ENCODE measurements around the gene KY. TPM values are rescaled to one million over a fixed set of nuclear protein-coding genes. Genes with fewer than 3 reads are reported as not detected.

The KY gene
- total and polyA plus RNA-seq, 2 experiments from 2014 or later = not detected

DNA sequence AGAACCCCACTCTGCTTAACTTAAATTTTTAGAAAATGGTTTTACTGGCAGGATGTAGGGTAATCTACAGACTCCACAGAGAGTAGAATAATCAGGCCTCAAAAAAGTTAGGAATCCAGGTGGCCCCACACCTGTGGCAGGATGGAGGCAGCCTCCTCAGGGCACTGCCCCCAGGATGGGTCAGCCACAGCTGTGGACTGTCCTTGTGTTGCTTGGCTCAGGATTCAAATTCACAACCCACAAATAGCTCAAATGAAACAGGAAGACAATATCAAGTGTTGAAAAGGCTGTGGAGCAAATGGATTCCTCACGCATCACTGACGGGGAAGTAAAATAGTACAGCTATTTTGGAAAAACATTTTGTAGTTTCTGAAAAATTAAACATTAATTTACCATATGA is 36.8 kb upstream of the KY start (continued):
- TF ChIP-seq, protein P1, sequence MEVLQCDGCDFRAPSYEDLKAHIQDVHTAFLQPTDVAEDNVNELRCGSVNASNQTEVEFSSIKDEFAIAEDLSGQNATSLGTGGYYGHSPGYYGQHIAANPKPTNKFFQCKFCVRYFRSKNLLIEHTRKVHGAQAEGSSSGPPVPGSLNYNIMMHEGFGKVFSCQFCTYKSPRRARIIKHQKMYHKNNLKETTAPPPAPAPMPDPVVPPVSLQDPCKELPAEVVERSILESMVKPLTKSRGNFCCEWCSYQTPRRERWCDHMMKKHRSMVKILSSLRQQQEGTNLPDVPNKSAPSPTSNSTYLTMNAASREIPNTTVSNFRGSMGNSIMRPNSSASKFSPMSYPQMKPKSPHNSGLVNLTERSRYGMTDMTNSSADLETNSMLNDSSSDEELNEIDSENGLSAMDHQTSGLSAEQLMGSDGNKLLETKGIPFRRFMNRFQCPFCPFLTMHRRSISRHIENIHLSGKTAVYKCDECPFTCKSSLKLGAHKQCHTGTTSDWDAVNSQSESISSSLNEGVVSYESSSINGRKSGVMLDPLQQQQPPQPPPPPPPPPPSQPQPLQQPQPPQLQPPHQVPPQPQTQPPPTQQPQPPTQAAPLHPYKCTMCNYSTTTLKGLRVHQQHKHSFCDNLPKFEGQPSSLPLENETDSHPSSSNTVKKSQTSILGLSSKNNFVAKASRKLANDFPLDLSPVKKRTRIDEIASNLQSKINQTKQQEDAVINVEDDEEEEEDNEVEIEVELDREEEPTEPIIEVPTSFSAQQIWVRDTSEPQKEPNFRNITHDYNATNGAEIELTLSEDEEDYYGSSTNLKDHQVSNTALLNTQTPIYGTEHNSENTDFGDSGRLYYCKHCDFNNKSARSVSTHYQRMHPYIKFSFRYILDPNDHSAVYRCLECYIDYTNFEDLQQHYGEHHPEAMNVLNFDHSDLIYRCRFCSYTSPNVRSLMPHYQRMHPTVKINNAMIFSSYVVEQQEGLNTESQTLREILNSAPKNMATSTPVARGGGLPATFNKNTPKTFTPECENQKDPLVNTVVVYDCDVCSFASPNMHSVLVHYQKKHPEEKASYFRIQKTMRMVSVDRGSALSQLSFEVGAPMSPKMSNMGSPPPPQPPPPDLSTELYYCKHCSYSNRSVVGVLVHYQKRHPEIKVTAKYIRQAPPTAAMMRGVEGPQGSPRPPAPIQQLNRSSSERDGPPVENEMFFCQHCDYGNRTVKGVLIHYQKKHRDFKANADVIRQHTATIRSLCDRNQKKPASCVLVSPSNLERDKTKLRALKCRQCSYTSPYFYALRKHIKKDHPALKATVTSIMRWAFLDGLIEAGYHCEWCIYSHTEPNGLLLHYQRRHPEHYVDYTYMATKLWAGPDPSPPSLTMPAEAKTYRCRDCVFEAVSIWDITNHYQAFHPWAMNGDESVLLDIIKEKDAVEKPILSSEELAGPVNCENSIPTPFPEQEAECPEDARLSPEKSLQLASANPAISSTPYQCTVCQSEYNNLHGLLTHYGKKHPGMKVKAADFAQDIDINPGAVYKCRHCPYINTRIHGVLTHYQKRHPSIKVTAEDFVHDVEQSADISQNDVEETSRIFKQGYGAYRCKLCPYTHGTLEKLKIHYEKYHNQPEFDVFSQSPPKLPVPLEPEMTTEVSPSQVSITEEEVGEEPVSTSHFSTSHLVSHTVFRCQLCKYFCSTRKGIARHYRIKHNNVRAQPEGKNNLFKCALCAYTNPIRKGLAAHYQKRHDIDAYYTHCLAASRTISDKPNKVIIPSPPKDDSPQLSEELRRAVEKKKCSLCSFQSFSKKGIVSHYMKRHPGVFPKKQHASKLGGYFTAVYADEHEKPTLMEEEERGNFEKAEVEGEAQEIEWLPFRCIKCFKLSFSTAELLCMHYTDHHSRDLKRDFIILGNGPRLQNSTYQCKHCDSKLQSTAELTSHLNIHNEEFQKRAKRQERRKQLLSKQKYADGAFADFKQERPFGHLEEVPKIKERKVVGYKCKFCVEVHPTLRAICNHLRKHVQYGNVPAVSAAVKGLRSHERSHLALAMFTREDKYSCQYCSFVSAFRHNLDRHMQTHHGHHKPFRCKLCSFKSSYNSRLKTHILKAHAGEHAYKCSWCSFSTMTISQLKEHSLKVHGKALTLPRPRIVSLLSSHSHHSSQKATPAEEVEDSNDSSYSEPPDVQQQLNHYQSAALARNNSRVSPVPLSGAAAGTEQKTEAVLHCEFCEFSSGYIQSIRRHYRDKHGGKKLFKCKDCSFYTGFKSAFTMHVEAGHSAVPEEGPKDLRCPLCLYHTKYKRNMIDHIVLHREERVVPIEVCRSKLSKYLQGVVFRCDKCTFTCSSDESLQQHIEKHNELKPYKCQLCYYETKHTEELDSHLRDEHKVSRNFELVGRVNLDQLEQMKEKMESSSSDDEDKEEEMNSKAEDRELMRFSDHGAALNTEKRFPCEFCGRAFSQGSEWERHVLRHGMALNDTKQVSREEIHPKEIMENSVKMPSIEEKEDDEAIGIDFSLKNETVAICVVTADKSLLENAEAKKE (CRISPR knock-in tag; IDR thresholded peaks at IDR 0.05) = no peak
- TF ChIP-seq EZH2 (IDR thresholded peaks at IDR 0.05; ENCODE audit: low read depth, unreplicated experiment) = no peak
- TF ChIP-seq, protein P2, sequence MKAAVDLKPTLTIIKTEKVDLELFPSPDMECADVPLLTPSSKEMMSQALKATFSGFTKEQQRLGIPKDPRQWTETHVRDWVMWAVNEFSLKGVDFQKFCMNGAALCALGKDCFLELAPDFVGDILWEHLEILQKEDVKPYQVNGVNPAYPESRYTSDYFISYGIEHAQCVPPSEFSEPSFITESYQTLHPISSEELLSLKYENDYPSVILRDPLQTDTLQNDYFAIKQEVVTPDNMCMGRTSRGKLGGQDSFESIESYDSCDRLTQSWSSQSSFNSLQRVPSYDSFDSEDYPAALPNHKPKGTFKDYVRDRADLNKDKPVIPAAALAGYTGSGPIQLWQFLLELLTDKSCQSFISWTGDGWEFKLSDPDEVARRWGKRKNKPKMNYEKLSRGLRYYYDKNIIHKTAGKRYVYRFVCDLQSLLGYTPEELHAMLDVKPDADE (IDR thresholded peaks at IDR 0.05) = no peak

DNA sequence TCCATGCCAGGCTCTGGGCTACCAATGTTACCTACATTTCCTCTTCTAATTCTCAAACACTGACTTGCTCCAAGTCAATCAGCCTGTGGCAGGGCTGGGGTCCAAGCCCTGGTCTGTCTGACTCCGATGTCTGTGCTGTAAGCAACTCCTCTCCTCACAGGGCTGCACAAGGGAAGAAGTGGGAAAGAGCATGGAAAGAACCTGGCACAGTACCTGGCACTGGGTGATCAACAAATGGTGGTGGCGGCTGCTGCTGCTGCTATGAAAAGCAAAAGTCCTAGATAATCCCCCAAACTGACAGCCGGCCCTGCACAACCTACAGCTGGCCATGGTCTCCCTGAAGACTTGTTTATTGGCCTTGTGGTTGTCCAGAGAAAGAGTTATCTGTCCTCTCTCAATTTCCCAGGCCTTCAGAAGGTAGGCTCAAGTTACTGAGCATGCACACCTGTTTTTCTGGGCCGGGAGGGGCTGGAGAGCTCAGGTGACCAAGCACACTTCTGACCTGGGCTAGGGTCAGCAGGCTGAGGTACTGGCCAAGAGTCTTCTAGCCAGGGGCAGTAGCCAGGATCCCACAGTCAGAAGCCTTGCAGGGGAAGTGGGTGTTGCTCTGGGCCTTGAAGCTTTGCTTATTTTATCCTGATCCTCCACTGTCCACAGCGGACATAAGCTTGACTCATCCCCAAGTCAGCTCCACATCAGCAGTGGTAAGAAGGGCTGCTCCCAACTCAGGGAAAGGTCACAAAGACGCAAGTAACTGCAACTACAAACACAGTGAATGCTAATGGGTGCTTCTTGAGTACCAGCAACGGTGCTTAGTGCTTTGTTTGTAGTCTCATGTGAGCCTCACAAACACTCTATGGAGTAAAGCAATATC is 35.3 kb upstream of the KY start:
- no peak for DNase-seq (ENCODE audit: low spot score)
- H3K9me3 Mint-ChIP-seq = no peaks in the 10 kb centered on the region
- H2AFZ ChIP-seq = no peak overlapping the region

More for the DNA sequence above, 35.3 kb upstream of the KY start:
- no peaks in the 10 kb centered on the region for H3K4me1 ChIP-seq (ENCODE audit: insufficient read depth)
- H3K4me3 Mint-ChIP-seq = no peak overlapping the region
- no peaks in the 10 kb centered on the region for H4K20me1 ChIP-seq (replicated peaks; ENCODE audit: insufficient read depth)
- no peak overlapping the region for H3K4me3 ChIP-seq
- no peak overlapping the region for H3K27ac Mint-ChIP-seq
- no peaks in the 10 kb centered on the region for H3K27me3 Mint-ChIP-seq (ENCODE audit: insufficient read depth, low read depth, poor library complexity)
- no peaks in the 10 kb centered on the region for H3K79me2 ChIP-seq (replicated peaks; ENCODE audit: insufficient read depth)
- no peaks in the 10 kb centered on the region for H3K27me3 ChIP-seq (ENCODE audit: insufficient read depth)
- TF ChIP-seq CREB1 (CRISPR knock-in tag; IDR thresholded peaks at IDR 0.05; ENCODE audit: low read depth) = no peak
- no peak for TF ChIP-seq EZH2phosphoT487 (IDR thresholded peaks at IDR 0.05; ENCODE audit: unreplicated experiment)
- TF ChIP-seq, protein P3, sequence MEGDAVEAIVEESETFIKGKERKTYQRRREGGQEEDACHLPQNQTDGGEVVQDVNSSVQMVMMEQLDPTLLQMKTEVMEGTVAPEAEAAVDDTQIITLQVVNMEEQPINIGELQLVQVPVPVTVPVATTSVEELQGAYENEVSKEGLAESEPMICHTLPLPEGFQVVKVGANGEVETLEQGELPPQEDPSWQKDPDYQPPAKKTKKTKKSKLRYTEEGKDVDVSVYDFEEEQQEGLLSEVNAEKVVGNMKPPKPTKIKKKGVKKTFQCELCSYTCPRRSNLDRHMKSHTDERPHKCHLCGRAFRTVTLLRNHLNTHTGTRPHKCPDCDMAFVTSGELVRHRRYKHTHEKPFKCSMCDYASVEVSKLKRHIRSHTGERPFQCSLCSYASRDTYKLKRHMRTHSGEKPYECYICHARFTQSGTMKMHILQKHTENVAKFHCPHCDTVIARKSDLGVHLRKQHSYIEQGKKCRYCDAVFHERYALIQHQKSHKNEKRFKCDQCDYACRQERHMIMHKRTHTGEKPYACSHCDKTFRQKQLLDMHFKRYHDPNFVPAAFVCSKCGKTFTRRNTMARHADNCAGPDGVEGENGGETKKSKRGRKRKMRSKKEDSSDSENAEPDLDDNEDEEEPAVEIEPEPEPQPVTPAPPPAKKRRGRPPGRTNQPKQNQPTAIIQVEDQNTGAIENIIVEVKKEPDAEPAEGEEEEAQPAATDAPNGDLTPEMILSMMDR (conservative IDR thresholded peaks at IDR 0.05; ENCODE audit: low read depth in 2 of 2) = no peak
- no peak for TF ChIP-seq STAT1 (IDR thresholded peaks at IDR 0.05; ENCODE audit: unreplicated experiment)
- H3F3A ChIP-seq (replicated peaks; ENCODE audit: low read depth) = no peaks in the 10 kb centered on the region
- H3K4me1 Mint-ChIP-seq = no peaks in the 10 kb centered on the region; the same call in 2 of the 3 replicates
- no peaks in the 10 kb centered on the region for H3K36me3 ChIP-seq (ENCODE audit: insufficient read depth)
- ATAC-seq = no peak
- H3K4me2 ChIP-seq = no peak overlapping the region
- H3K9me2 ChIP-seq (ENCODE audit: insufficient read depth) = peaks cover 15% of the 10 kb centered on the region; the same call in 1 of the 2 replicates
- H3K36me3 Mint-ChIP-seq (ENCODE audit: low read depth) = no peaks in the 10 kb centered on the region
- H3K27ac ChIP-seq (ENCODE audit: low read depth) = no peak overlapping the region

Data from GM23338 (cell line).